Measurements from ENCODE around the gene XXYLT1. TPM values are rescaled to one million over a fixed set of nuclear protein-coding genes. Genes with fewer than 3 reads are reported as not detected.

XXYLT1 gene
- total and polyA plus RNA-seq, 9 of the 15 experiments (the other 6 are each of a cell fraction or from before 2014, with no cell fraction given) = 1.9 to 18.9 (median 15.0) TPM

GRCh38 chr3:195271410-195272243 lies 668 bp upstream of the XXYLT1 start (continued):
- TF ChIP-seq SREBF2 (CRISPR knock-in tag; IDR thresholded peaks at IDR 0.05) (no peak), FOXA3 (CRISPR knock-in tag; conservative IDR thresholded peaks at IDR 0.05 in 1 of 2, IDR thresholded peaks at IDR 0.05 in 1 of 2) (peak; percentile 28 to 72; a peak in 1 of 4 replicates), ZNF740 (CRISPR knock-in tag; IDR thresholded peaks at IDR 0.05) (no peak), ZNF740 (tag; IDR thresholded peaks at IDR 0.05) (no peak), BRF1 (IDR thresholded peaks at IDR 0.05; ENCODE audit: borderline replicate concordance, extremely low read depth, insufficient read length) (no peak), MLLT1 (IDR thresholded peaks at IDR 0.05) (0 out of 4 replicates have a peak, but pooled peaks of 1 of the 2 experiments have one; percentile 52), ARNT (IDR thresholded peaks at IDR 0.05) (peak in 1 of 2 experiments; percentile 31; a peak in 1 of 4 replicates), FIP1L1 (IDR thresholded peaks at IDR 0.05; ENCODE audit: low read depth, low read length, poor library complexity, severe bottlenecking) (peak; percentile 32), HMG20A (CRISPR knock-in tag; conservative IDR thresholded peaks at IDR 0.05) (no peak), TEAD4 (IDR thresholded peaks at IDR 0.05; ENCODE audit: low read length) (no peak), TEAD4 (CRISPR knock-in tag; IDR thresholded peaks at IDR 0.05; ENCODE audit: borderline replicate concordance) (no peak), YBX1 (IDR thresholded peaks at IDR 0.05) (no peak), SMC3 (conservative IDR thresholded peaks at IDR 0.05; ENCODE audit: insufficient read depth, low read depth, low read length) (peak; percentile 97), ZNF644 (tag; IDR thresholded peaks at IDR 0.05; ENCODE audit: low read depth) (no peak), HNRNPH1 (optimal IDR thresholded peaks at IDR 0.05; ENCODE audit: low read depth, low read length) (no peak), BCLAF1 (IDR thresholded peaks at IDR 0.05; ENCODE audit: borderline replicate concordance in 1 of 2, control insufficient read depth in 1 of 2, low read depth in 2 of 2, low read length in 1 of 2) (0 out of 4 replicates have a peak, but pooled peaks of 1 of the 2 experiments have one; percentile 78), TFAP4 (CRISPR knock-in tag; IDR thresholded peaks at IDR 0.05; ENCODE audit: borderline replicate concordance) (peak; percentile 91), XRCC3 (IDR thresholded peaks at IDR 0.05) (no peak)

Data from K562 (cell line).